Epidermal melanocyte (primary cell): ENCODE results near the gene FRMD4B.

Source experiments
- DNase-seq: peaks from one replicate; pipeline ENCODE4 v3.0.0; 2011; ENCODE audit warnings: low spot score; ENCODE audit not compliant: insufficient read length

Gene FRMD4B

DNA sequence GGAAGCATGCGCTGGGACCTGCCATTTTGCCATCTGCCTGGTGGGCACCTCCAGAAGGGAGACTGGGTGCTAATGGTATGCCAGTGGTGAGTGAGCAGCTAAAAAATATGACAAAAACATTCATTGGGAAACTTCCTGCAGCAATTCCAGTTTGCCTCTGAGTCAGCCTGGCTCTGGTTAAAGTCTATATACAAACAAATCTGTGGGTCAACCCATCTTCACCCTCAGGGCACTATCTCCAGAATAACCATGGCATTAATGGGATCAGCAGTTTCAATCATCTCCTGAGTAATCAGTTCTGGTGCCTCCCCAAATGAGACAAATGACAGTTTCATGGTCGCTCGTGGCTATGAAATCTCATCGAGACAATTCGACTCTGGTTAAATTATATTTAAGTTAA lies 21.5 kb downstream of the FRMD4B start:
- DNase-seq: peak; percentile 72

DNA sequence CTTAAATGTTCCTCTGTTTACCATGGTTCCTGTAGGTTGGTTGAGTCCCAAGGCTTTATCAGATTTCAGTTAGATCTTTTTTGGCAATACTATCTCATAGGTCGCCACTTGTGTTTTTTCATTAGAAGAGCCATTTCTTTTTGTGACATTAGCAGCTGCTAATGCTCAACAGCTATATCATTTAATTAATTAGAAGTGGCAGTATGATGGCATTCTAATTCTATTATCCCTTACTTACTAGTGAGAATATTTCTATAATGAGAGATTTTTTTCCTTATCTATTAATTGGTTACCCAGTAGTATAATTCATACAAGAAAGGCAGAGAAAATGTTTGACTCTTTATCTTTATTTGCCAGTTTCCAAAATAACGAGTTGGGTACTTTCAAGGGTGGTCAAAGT lies 25.2 kb downstream of the FRMD4B start:
- DNase-seq: no peak

DNA sequence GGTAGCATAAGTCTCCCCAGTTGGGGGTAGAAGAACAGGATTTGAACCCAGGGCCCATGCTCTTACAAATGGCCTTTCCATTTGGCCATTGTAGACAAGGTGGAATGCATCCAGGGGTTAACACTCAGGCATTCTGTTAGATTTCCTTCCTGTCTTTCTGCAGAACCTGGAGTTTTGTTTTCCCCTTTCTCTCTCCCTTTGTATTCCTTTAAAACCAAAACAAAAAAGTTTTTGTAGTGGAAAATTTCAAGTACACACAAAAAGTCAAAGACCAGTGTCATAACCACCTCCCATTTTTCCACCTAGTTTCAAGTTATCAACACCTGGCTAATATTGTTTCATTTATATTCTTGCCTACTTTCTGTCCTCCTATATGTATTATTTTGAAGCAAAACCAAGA lies 26.0 kb downstream of the FRMD4B start:
- no peak for DNase-seq

DNA sequence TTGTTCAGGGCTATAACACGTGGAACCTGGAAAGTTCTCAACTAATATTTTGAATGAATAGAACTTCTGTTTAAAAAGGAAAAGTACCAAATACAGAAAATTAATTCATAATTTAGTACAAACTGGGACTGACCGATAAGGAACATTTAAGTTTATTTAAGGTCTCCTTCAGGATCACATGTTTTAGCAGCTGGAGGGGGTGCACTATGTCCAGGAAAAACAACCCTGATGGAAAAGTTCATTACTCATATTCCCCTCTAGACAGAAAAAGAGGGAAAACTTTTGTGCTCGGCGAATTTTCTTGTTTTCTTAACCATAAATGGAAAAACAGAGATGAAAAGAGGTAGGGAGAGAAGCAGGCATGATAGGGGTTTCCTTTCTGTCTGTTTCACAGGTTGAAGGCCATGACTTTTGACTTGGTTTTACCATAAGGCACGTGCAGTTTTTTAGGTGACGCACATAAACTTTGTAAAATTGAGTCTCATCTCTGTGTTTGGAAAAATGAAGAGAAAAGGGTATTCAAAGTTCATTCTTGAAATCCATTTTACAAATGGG lies 26.5 kb downstream of the FRMD4B start:
- no peak for DNase-seq

DNA sequence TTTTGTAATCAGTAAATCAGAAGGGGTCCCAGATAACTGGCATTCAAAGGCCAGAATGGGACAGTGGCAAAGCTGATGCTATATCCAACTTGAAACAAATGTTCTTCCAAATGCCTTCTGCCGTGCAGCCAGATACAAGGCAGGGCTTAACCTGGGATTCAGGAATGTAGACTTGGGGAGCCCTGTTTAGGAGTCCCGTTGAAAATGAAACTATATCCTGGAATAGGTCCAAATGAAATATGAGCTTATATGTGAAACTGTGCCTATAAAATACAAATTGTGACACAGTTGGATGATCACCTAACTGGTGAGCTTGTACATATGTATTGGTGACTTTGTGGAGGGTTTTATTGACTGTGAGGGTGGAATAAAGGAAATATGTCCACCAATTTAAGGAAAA lies 28.7 kb downstream of the FRMD4B start:
- no peak for DNase-seq

DNA sequence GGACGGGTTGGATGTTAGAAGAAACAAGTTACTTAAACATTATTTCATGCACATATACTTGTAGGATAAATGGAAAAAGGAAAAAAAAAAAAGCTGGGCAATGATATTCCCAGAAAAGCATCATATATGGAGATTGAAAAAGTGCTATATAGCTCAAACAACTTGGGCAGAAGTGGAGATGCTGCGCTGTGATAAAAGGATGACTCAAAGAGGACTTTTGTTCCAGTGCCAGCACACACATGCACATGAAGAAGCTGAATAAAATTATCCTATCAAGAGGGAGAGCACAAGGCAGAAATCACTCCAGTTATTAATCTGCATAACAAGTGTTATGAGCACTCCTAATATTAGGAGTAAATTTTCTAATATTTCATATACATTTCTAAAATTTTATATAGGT lies 30.9 kb downstream of the FRMD4B start:
- no peak for DNase-seq

DNA sequence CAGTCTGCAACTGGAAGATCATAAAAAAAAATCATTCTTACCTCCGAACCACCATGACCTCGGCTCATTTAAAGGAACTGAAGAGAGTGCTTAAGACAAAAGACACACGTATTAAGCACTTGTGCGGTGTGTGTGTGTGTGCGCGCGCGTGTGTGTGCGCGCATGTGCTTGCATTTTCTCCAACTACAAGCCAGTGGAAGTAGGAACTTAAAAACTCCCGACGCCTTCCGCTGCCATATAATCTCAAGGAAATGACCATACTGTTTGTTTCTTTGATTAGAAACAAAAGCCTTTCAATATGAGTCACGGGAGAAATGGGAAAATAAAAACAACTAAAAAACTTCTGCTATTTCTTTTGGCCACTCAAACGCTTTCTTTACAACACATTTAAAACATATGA lies 32.4 kb downstream of the FRMD4B start:
- no peak for DNase-seq

DNA sequence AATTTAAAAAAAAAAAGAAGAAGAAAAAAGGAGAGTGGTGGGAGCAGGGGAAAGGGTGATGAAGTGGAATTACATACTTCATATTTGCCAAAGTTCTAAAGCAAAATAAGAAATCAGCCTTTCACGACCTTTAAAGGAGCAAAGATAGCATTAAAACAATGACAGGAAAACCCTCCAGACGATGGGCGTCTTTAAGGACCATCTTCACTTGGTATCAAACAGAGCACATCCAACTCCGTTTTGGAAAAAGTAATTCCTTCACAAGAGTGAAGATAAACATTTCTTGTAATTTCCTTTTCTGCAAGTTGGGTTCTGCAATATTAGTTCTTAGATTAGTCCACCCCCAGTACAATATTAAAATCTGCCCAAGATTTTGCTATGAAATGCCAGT lies 32.8 kb downstream of the FRMD4B start:
- DNase-seq: no peak

DNA sequence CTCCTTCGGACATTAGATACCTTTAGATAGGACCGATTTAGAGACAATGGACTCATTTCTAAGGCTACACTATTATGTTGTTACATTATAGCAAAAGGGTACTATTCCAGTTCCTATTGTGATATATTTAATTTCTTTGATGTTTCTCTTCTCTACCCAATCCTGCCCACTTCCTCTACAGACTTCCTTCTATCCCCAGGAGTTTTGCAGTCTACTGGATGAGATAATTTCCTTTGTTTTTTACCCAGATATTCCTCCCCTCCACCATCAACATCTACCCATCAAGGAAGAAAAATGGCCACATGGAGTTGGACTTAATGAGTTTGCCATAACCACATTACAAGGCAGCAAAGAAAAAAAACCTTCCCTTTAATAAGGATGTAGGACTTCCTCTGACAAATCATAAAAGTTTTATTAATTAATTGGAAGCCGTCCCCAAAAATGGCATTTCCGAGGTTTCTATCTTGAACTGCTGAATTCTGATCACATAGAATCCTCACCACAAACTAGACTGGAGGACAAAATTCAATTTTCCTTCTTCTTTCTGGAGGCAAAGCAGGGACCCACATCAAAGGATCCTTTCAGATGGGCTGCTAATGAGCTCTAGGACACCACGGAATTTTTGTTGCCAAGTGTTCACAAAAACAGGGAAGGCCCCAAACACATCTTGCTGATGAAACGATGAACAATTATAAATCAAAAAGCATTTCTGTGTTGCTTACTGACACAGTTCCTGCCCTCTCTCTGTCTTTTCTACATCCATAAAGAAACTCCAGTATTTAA lies 33.4 kb downstream of the FRMD4B start:
- no peak for DNase-seq

DNA sequence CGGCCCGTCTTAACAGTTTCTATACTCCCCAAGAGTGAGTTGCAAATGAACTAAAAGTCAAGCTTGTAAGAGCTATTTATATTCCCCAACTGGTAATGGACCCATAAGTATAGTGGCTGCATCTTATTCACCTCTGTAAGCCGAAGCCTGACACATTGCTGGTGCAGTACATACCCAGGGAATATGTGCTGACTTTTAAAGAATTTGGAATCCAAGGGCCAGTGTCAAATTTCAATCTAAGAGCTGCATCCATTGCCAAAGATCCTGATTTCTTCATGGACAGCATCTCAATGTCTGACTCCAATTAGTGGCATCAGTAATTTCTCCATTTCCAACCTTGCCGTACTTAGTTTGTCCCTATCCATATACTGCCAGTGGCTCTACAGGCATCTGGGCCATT lies 42.0 kb downstream of the FRMD4B start:
- no peak for DNase-seq

DNA sequence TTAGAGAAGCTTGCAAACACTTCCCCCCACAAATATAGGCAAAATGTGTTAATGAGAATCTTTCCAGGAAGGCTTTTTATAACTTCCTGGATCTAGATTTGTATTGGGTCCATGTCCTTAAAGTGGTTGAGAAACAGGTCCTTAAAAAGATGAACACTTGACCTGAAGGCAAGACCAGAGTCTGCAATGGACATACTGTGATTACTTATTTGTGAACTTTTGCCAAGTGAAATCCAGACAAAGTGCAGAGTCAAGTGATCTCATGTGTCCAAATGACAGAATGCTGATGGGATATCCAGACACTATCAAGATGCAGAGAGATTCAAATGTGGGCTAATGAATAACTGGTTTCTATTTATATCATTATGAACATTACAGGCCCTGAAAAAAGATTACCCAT lies 43.8 kb downstream of the FRMD4B start:
- no peak for DNase-seq

DNA sequence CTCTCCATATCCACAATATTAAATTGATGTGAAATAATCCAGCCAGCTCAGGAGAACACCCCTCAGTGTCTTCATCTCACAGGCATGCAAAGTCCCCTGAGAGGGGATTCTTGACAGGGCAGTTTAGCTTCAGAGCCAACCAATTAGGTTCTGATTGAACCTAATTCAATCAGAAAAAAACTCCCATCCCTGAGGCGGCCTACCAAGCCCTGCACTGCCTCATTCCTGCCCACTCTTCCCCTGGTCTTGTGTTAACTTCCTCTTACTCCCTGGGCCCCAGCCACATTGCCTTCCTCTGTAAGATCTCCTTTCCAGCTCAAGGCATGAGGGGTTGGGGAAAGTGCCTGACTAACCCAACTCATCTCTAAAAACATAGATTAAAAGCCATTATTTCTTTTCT lies 46.1 kb downstream of the FRMD4B start:
- DNase-seq: no peak

DNA sequence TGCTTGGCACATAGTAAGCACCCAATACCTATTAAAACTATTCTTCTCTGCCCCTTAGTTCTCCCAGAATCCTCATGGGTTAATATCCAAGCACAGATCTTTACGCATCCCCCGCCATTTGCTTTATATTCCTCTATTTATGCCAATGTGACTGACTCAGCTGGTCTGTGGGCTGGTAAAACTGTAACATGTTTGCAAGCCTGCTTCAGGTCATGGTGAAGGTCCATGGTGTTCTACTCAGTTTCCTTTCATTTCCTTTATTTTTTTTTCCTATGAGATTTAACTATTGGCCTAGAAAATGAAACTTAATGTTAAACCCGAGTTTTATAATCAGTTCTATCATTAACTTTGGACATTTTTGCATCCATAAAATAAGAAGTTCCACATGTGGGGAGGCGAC lies 47.0 kb downstream of the FRMD4B start:
- DNase-seq: no peak

DNA sequence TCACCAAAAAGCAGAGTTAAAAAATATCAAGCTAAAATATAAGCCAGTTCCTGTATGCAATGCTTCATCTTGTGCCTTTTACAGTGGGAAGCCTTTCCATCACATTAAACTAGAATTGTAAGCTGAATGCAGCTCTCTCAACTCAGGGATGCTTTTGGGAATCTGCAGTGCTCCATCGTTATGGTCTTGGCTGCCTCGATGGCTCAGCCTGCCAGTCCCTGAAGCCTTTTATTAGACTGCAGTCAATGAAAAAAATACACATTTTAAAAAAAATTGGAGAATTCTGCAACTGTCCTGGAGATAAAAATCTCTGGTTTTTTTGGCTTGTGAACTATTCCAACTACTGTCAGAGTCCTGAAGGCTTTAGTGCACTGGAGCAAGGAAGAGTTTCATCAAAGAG lies 53.0 kb downstream of the FRMD4B start:
- DNase-seq: no peak

DNA sequence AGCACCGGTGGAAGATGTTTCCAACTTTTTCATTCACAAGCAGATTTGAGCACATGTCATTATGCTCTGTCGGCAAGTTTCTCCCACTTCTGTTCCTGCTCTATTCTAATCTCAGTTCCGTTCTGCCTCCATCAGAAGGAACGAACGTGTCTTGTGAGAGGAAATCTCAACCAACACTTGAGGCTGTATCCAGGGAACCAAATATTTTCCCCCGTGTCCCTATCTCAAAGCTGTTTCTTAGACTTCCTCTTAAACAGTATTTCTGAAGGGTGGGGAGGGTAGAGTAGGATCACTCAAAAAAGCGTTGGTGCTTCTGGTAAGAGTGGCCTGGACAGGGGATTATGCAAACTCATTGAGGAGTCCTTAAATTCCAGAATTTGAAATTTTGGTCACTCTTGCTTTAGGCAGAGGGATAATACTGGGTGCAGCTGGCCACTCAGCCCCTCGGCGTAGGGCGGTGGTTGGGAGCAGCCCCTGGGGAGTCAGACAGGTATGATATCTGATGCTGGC lies 54.9 kb downstream of the FRMD4B start:
- no peak for DNase-seq

DNA sequence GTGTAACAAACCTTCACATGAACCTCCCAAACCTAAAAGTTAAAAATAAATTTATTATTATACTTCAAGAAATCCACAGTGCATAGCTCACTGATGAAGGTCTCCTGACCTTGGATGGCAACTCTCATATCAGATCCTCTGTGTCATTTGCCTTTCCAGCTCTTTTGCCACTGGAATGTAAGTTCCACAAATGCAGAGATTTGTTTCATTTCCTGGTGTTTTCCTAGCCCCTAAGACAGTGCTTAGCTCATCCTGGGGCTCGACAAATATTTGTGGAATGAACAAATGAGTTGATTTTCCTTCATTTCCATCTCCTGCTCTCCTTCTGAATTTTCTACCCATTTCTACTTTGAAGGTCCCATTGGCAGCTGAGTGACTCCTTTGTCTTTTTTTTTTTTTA lies 56.0 kb downstream of the FRMD4B start:
- DNase-seq: no peak

DNA sequence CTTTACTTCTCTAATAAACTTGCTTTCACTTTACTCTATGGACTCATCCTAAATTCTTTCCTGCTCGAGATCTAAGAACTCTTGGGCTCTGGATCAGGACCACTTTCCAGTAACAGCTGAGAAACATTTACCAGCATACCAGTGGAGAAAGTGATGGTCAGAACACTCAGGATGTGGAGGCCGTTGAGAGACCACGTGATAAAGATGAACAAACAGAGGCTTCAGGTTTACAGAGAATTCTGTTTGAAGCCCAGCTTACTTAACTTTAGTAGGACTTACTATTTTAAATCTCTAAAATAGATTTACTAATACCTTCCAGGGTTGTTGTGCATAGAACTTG lies 57.0 kb downstream of the FRMD4B start:
- no peak for DNase-seq

DNA sequence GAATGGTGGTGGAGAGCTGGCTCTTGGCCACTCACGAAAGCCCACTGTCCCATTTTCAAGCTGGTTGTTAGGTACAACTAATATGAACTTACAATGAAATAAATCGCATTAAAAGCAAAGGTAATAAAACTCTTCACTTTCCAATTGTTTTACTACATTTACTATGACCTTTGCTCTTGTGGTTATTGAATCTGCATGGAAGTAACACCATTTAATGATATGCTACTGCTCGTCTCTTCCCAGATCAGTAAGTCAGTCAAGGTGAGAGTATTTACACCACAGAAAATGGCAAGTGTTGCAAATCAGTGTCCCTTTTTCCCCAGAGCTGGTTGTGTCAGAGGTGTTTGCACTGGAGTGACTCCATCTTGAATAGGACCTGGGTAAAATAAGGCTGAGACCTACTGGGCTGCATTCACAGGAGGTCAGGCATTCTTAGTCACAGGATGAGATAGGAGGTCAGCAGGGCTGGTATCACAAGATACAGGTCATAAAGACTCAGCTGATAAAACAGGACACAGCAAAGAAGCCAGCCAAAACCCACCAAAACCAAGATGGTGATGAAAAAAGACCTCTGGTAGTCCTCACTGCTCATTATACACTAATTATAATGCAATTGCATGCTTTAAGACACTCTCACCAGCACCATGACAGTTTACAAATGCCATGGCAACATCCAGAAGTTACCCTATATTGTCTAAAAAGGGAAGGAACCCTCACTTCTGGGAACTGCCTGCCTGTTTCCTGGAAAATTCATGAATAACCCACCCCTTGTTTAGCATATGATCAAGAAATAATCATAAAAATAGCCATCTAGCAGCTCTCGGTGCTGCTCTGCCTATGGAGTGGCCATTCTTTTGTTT lies 57.6 kb downstream of the FRMD4B start:
- DNase-seq: no peak

DNA sequence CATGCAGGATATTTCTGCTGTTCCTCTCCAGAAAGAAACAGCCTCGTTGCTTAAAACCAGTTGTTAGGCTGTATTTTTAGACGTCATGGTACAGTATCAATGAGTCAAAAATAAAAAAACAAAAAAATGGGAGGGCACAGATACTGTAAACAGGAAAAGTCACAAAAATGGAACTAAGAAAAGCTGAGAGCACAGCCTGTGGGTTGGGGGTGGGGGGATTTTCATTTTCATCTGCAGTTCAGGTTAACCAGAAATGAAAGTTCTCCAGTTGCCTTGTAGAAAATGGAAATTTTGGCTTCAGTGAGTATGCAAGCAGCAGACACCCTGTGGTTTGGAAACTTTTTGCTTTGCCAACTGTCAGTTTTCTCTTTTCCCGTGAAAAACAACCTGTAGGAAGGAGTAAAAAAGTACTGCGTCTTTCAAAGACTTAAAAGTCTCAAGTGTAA lies 59.0 kb downstream of the FRMD4B start:
- DNase-seq: no peak

DNA sequence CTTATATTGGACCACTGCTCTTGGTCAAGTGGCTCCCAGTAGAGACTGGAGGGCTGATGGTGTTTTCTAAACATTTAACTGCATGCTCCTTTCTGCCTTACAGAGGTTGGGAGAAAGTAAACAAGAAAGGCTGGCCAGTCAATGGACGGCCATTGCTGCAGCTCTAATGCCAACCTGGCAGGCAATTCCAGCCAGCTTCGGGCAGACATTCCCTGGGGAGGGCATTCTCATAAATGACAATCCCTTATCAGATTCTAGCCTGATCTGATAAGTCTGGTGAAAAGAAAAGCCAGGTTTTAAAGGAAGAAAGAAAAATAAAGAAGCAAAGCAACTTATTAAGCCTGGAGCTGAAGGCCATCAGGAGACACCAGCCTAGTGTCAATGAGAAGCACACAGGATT lies 60.7 kb downstream of the FRMD4B start:
- no peak for DNase-seq

DNA sequence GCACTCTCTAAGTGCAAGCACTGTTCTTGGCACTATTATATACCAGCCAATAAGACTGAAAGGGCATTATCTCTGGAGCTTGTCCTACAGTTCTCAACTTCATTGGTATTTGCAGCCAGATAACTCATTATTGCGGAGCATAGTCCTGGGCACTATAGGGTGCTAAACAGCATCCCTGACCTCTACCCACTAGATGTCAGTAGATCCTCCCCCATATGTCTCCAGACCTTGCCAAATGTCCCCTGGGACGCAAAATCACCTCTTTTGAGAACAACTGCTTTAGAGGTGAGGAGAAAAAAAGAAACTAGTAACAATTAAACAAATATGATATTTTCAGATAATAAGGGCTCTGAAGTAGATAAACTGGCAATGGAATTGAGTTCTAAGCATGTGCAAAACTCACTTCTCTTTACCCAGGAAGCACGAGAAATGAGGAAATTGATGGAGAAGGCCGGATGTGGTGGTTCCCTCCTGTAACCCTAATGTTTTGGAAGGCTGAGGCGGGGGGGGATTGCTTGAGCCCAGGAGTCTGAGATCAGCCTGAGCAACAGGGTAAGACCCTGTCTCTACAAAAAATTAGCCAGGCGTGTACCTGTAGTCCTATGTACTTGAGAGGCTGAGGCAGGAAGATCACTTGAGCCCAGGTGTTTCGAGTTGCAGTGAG lies 61.4 kb downstream of the FRMD4B start:
- no peak for DNase-seq

DNA sequence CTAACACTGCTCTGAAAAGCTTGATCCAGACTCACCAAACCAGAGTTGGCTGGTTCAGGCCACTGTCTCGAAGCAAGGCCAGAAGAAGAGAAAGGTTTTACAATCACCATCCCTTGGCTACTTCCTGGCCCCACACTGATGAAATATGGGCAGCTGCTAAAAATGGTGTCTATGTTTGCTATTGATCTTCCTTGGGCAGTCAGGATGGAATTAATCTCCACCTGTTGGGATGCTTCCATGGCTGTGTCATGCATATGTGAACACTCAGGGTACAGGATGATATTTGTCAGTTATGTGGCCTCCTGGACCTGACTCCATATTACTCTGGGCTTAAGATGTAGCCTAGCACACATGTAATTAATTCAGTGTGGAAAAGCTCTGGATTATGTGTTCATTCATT lies 61.9 kb downstream of the FRMD4B start:
- DNase-seq: no peak
